Fibroblast of villous mesenchyme (primary cell): ENCODE data around the gene DACH1. TPM values are rescaled to one million over a fixed set of nuclear protein-coding genes. Genes with fewer than 3 reads are reported as not detected.
A peak's percentile ranks its signal among the peaks of the same experiment; 100 is the strongest.

Experiments used
- DNase-seq: peaks from one replicate; pipeline ENCODE4 v3.0.0-alpha.2; 2010; ENCODE audit warnings: low read depth
- H3K4me3 ChIP-seq: 2 replicates; pipeline ENCODE4 v1.5.1; 2011; ENCODE audit warnings: low read depth, mild to moderate bottlenecking, low read length
- total RNA-seq: library from RNA; depleted of rRNA; stranded (reverse); fragments of >200 nt; gene quantifications from 2 replicates; pipeline ENCODE4 v1.2.3, GENCODE V29; 2012
- TF ChIP-seq, protein P1 (sequence below): IDR thresholded peaks from 2 replicates; pipeline ENCODE4 v1.5.1; 2012; ENCODE audit warnings: low read depth, mild to moderate bottlenecking, low read length; ENCODE audit not compliant: insufficient read depth

DACH1 gene
- total RNA-seq, 1 donor = 0.43 TPM

DNA sequence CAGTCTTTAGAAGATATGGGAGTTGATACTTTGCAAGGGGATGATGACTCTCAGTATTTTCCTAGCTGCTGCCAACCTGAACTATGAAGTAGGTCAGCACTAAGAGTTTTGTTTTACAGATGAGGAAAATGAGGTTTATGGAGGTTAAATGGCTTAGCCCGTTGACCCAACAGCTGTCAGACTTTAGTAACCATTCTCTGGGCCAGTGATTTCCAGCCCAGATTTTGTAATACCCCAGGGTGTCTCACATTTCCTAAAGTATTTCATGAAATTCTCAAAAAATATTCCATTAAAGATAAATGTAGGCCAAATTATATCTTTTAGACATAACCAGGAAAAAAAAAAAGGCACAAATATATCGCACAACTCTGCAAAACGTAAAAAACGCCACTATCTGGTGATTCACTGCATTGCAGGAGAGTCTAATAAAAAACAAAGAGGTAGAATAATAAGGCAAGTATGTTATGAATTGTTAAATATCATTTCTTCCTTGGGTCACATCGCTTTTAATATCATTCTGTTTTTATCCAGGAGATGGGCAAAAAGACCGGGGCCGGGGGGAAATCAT, 112.5 kb downstream of the DACH1 start:
- TF ChIP-seq, protein P1, sequence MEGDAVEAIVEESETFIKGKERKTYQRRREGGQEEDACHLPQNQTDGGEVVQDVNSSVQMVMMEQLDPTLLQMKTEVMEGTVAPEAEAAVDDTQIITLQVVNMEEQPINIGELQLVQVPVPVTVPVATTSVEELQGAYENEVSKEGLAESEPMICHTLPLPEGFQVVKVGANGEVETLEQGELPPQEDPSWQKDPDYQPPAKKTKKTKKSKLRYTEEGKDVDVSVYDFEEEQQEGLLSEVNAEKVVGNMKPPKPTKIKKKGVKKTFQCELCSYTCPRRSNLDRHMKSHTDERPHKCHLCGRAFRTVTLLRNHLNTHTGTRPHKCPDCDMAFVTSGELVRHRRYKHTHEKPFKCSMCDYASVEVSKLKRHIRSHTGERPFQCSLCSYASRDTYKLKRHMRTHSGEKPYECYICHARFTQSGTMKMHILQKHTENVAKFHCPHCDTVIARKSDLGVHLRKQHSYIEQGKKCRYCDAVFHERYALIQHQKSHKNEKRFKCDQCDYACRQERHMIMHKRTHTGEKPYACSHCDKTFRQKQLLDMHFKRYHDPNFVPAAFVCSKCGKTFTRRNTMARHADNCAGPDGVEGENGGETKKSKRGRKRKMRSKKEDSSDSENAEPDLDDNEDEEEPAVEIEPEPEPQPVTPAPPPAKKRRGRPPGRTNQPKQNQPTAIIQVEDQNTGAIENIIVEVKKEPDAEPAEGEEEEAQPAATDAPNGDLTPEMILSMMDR = peak; percentile 43
- no peak overlapping the region for H3K4me3 ChIP-seq
- peak; percentile 74 for DNase-seq

DNA sequence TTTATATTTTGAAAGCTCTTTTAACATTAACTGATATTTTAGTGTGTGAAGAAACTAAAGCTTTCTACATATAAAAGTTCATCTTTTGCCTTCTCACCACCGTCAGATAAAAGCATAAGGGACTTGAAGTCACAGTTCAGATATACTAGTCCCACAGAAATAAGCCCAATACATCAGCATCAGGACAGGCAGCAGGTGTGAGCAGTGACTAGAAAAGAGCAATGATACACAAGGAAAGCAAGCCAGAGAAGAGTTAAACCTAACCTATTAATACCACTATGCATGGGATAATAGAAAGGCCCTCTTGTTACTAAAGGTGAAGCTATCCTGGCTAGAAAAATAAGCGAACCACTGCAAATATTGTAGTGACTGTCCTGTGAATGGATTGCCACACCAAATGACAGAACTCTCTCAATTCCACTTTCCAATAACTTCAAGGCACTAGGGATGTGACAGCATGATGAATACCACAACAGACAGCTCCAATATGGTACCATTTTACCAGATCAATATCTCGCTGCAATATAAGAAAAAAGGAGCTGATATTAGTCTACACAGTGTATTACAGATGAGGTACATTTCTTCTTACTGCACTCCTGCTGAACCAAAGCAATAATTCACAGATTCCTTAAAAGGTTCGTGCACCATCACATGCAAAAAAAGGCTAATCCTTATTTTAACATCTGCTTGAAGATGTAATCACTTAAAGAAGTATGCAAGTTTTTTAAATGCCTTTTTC, 114.1 kb downstream of the DACH1 start:
- H3K4me3 ChIP-seq = no peak overlapping the region
- no peak for DNase-seq
- TF ChIP-seq, protein P1 = no peak

DNA sequence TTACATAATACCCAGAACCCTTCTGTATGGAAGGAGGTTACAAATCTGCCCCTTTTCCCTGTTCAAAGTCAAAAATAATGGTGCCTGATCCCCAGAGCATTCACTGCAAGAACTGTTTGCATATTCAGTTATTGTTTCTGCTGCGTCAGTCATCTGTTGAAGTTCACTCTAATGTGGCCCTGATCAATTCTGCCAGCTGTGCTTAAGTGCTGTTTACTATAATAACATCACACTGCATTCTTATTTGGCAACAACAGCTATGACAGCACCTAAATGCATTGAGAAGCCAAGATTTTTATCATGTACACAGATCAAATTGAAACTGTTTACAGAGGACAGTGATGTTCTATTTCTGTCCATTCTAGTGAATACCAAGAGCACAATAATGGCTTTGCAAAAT, 115.9 kb downstream of the DACH1 start:
- no peak overlapping the region for H3K4me3 ChIP-seq
- DNase-seq = peak; percentile 80
- TF ChIP-seq, protein P1 = no peak

DNA sequence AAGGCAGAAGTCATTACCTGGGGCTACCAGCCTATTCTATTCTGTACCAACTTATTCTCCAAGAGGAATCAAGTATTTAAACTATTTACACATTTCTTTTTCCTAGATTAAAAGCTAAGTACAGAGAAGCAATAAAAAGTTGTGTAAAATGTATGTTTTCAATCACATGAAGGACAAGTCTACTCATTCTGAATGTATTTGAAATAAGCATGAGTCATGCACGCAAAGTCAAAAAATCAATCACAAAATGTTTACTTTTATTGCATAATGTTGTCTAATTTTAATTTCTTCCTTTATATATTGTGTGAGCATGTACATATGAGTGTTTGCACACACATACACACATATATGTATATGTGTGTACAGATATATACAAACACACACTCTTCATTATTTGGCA, 136.7 kb downstream of the DACH1 start:
- H3K4me3 ChIP-seq = no peak overlapping the region
- DNase-seq = no peak
- TF ChIP-seq, protein P1 = no peak

DNA sequence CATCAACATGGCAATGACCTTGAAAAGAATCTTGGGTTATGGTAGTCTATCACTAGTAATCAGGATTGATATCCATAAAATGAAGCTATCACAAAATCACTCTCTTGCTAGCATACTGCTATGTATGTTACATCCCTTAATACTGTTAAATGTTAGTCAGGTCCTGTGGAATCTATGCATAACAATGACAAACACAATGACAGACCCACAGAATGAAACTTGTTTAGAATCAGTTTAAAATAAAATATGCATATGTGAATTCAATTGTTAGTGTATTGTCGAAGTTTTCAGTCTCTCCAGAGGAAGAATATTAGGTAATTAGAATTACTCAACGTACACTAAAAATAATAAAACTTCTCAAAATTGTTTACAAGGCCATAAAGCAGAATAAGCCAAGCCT, 137.6 kb downstream of the DACH1 start:
- no peak overlapping the region for H3K4me3 ChIP-seq
- no peak for DNase-seq
- TF ChIP-seq, protein P1 = no peak

DNA sequence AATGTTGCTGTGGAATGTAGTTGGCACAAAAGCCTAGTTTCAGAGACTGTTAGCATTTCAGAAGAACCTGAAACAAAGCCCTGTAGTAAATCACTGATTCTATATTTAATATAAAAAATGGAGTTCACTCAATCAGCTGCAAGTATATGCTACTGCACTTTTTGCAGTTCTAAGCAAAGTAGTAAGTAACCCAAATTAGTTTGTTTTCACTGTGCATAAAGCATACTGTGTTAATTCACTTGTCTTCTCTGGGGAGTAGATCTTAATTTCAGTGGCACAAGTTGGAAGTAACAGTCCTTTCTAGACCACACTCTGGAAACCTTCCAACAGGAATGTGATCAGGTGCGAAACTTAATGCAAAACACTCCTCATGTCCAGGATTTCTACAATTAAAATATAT, 139.3 kb downstream of the DACH1 start:
- no peak overlapping the region for H3K4me3 ChIP-seq
- TF ChIP-seq, protein P1 = no peak
- DNase-seq = no peak
